ENCODE data around the gene BTBD9.

The BTBD9 gene

GRCh38 chr6:38183856-38184584 lies 455.7 kb downstream of the BTBD9 start:
- no peak for TF ChIP-seq CTCF (IDR thresholded peaks at IDR 0.05)

GRCh38 chr6:38182426-38182825 lies 457.3 kb downstream of the BTBD9 start:
- TF ChIP-seq CTCF (IDR thresholded peaks at IDR 0.05) = no peak

- no peak for TF ChIP-seq CTCF (IDR thresholded peaks at IDR 0.05)
Measured at GRCh38 chr6:38180586-38180985, 459.1 kb downstream of the BTBD9 start.

- no peak for TF ChIP-seq CTCF (IDR thresholded peaks at IDR 0.05)
Measured at GRCh38 chr6:38179794-38180430, 459.8 kb downstream of the BTBD9 start.

GRCh38 chr6:38179300-38179699 lies 460.4 kb downstream of the BTBD9 start:
- TF ChIP-seq CTCF (IDR thresholded peaks at IDR 0.05) = no peak

- no peak for TF ChIP-seq CTCF (IDR thresholded peaks at IDR 0.05)
Measured at GRCh38 chr6:38178584-38178886, 461.2 kb downstream of the BTBD9 start.

- no peak for TF ChIP-seq CTCF (IDR thresholded peaks at IDR 0.05)
Measured at GRCh38 chr6:38177882-38178583, 461.7 kb downstream of the BTBD9 start.
